ENCODE measurements around the gene HYAL3.
A peak's percentile ranks its signal among the peaks of the same experiment; 100 is the strongest.

HYAL3 gene

GRCh38 chr3:50327943-50328691, 28.9 kb upstream of the HYAL3 start, which contains the start of gene TUSC2:
TSS of gene TUSC2 (minus strand) at chr3:50328223. CDS start at chr3:50328099, 124 bp downstream.
- Histone ChIP-seq H3K9ac (ENCODE audit: low read length in 2 of 2) (peak within 1 kb of the TSS; percentile 90 to 93), H3K27me3 (ENCODE audit: control insufficient read depth in 1 of 2, insufficient read depth in 2 of 2, low read length in 2 of 2) (no peaks in the 10 kb centered on the region), H3K9me3 (ENCODE audit: control insufficient read depth in 2 of 2, low read length in 2 of 2) (no peaks in the 10 kb centered on the region), H3K27ac (ENCODE audit: low read length) (peak within 1 kb of the TSS; percentile 81), H3K4me1 (ENCODE audit: control insufficient read depth, insufficient read depth, low read length) (peaks cover 29% of the 10 kb centered on the region), H3K4me3 (ENCODE audit: low read length in 2 of 2) (peak within 1 kb of the TSS; percentile 90 to 92), H3K36me3 (ENCODE audit: control insufficient read depth in 2 of 2, insufficient read depth in 2 of 2, low read length in 2 of 2) (peaks cover 36 to 38% of the 10 kb centered on the region in 2 donors)

- H3K4me3 ChIP-seq (ENCODE audit: low read length in 2 of 2), result peak overlapping the region; percentile 90 to 92
- peak overlapping the region; percentile 81 for H3K27ac ChIP-seq (ENCODE audit: low read length)
- no peaks in the 10 kb centered on the region for H3K9me3 ChIP-seq (ENCODE audit: control insufficient read depth in 2 of 2, low read length in 2 of 2)
- peaks cover 36% of the 10 kb centered on the region for H3K4me1 ChIP-seq (ENCODE audit: control insufficient read depth, insufficient read depth, low read length)
- H3K36me3 ChIP-seq (ENCODE audit: control insufficient read depth in 2 of 2, insufficient read depth in 2 of 2, low read length in 2 of 2), result peaks cover 34 to 36% of the 10 kb centered on the region in 2 donors
- no peaks in the 10 kb centered on the region for H3K27me3 ChIP-seq (ENCODE audit: control insufficient read depth in 1 of 2, insufficient read depth in 2 of 2, low read length in 2 of 2)
- H3K9ac ChIP-seq (ENCODE audit: low read length in 2 of 2), result peak overlapping the region; percentile 90 to 93
Observed at GRCh38 chr3:50327129-50327528, 27.9 kb upstream of the HYAL3 start.

GRCh38 chr3:50326182-50326541, 27.0 kb upstream of the HYAL3 start:
- no peak overlapping the region for H3K27ac ChIP-seq (ENCODE audit: low read length)
- no peak overlapping the region for H3K4me3 ChIP-seq (ENCODE audit: low read length in 2 of 2)
- peaks cover 38% of the 10 kb centered on the region for H3K4me1 ChIP-seq (ENCODE audit: control insufficient read depth, insufficient read depth, low read length)
- no peaks in the 10 kb centered on the region for H3K27me3 ChIP-seq (ENCODE audit: control insufficient read depth in 1 of 2, insufficient read depth in 2 of 2, low read length in 2 of 2)
- H3K9ac ChIP-seq (ENCODE audit: low read length in 2 of 2), result no peak overlapping the region
- no peaks in the 10 kb centered on the region for H3K9me3 ChIP-seq (ENCODE audit: control insufficient read depth in 2 of 2, low read length in 2 of 2)
- H3K36me3 ChIP-seq (ENCODE audit: control insufficient read depth in 2 of 2, insufficient read depth in 2 of 2, low read length in 2 of 2), result peaks cover 25 to 28% of the 10 kb centered on the region in 2 donors

- peaks cover 39% of the 10 kb centered on the region for H3K4me1 ChIP-seq (ENCODE audit: control insufficient read depth, insufficient read depth, low read length)
- H3K27ac ChIP-seq (ENCODE audit: low read length), result no peak overlapping the region
- H3K36me3 ChIP-seq (ENCODE audit: control insufficient read depth in 2 of 2, insufficient read depth in 2 of 2, low read length in 2 of 2), result peaks cover 20 to 23% of the 10 kb centered on the region in 2 donors
- no peak overlapping the region for H3K9ac ChIP-seq (ENCODE audit: low read length in 2 of 2)
- H3K27me3 ChIP-seq (ENCODE audit: control insufficient read depth in 1 of 2, insufficient read depth in 2 of 2, low read length in 2 of 2), result no peaks in the 10 kb centered on the region
- no peak overlapping the region for H3K4me3 ChIP-seq (ENCODE audit: low read length in 2 of 2)
- no peaks in the 10 kb centered on the region for H3K9me3 ChIP-seq (ENCODE audit: control insufficient read depth in 2 of 2, low read length in 2 of 2)
Observed at GRCh38 chr3:50325497-50326181, 26.4 kb upstream of the HYAL3 start.

- Histone ChIP-seq H3K36me3 (ENCODE audit: control insufficient read depth in 2 of 2, insufficient read depth in 2 of 2, low read length in 2 of 2) (peaks cover 14 to 18% of the 10 kb centered on the region in 2 donors), H3K9ac (ENCODE audit: low read length in 2 of 2) (no peak overlapping the region), H3K4me1 (ENCODE audit: control insufficient read depth, insufficient read depth, low read length) (peaks cover 44% of the 10 kb centered on the region), H3K27me3 (ENCODE audit: control insufficient read depth in 1 of 2, insufficient read depth in 2 of 2, low read length in 2 of 2) (no peaks in the 10 kb centered on the region), H3K9me3 (ENCODE audit: control insufficient read depth in 2 of 2, low read length in 2 of 2) (no peaks in the 10 kb centered on the region), H3K4me3 (ENCODE audit: low read length in 2 of 2) (no peak overlapping the region), H3K27ac (ENCODE audit: low read length) (no peak overlapping the region)
Observed at GRCh38 chr3:50325113-50325480, 25.9 kb upstream of the HYAL3 start.

- H3K36me3 ChIP-seq (ENCODE audit: control insufficient read depth in 2 of 2, insufficient read depth in 2 of 2, low read length in 2 of 2), result peaks cover 12% of the 10 kb centered on the region in 2 donors
- H3K27ac ChIP-seq (ENCODE audit: low read length), result peak overlapping the region; percentile 94
- peaks cover 50% of the 10 kb centered on the region for H3K4me1 ChIP-seq (ENCODE audit: control insufficient read depth, insufficient read depth, low read length)
- no peaks in the 10 kb centered on the region for H3K27me3 ChIP-seq (ENCODE audit: control insufficient read depth in 1 of 2, insufficient read depth in 2 of 2, low read length in 2 of 2)
- no peak overlapping the region for H3K4me3 ChIP-seq (ENCODE audit: low read length in 2 of 2)
- H3K9me3 ChIP-seq (ENCODE audit: control insufficient read depth in 2 of 2, low read length in 2 of 2), result no peaks in the 10 kb centered on the region
- peak overlapping the region in 1 of 2 donors; percentile 29 for H3K9ac ChIP-seq (ENCODE audit: low read length in 2 of 2)
Observed at GRCh38 chr3:50324351-50325112, 25.3 kb upstream of the HYAL3 start.

- peaks cover 56% of the 10 kb centered on the region for H3K4me1 ChIP-seq (ENCODE audit: control insufficient read depth, insufficient read depth, low read length)
- H3K36me3 ChIP-seq (ENCODE audit: control insufficient read depth in 2 of 2, insufficient read depth in 2 of 2, low read length in 2 of 2), result peaks cover 10 to 15% of the 10 kb centered on the region in 2 donors
- H3K9ac ChIP-seq (ENCODE audit: low read length in 2 of 2), result no peak overlapping the region
- H3K27ac ChIP-seq (ENCODE audit: low read length), result peak overlapping the region; percentile 94
- peak overlapping the region in 1 of 2 donors; percentile 8 for H3K4me3 ChIP-seq (ENCODE audit: low read length in 2 of 2)
- no peaks in the 10 kb centered on the region for H3K9me3 ChIP-seq (ENCODE audit: control insufficient read depth in 2 of 2, low read length in 2 of 2)
- no peaks in the 10 kb centered on the region for H3K27me3 ChIP-seq (ENCODE audit: control insufficient read depth in 1 of 2, insufficient read depth in 2 of 2, low read length in 2 of 2)
Observed at GRCh38 chr3:50323614-50324199, 24.5 kb upstream of the HYAL3 start.

- H3K4me1 ChIP-seq (ENCODE audit: control insufficient read depth, insufficient read depth, low read length), result peaks cover 56% of the 10 kb centered on the region
- H3K27ac ChIP-seq (ENCODE audit: low read length), result peak overlapping the region; percentile 94
- peak overlapping the region; percentile 13 to 45 for H3K9ac ChIP-seq (ENCODE audit: low read length in 2 of 2)
- no peaks in the 10 kb centered on the region for H3K9me3 ChIP-seq (ENCODE audit: control insufficient read depth in 2 of 2, low read length in 2 of 2)
- peak overlapping the region in 1 of 2 donors; percentile 8 for H3K4me3 ChIP-seq (ENCODE audit: low read length in 2 of 2)
- H3K36me3 ChIP-seq (ENCODE audit: control insufficient read depth in 2 of 2, insufficient read depth in 2 of 2, low read length in 2 of 2), result peaks cover 16 to 21% of the 10 kb centered on the region in 2 donors
- no peaks in the 10 kb centered on the region for H3K27me3 ChIP-seq (ENCODE audit: control insufficient read depth in 1 of 2, insufficient read depth in 2 of 2, low read length in 2 of 2)
Observed at GRCh38 chr3:50323092-50323600, 23.9 kb upstream of the HYAL3 start.

- peaks cover 58% of the 10 kb centered on the region for H3K4me1 ChIP-seq (ENCODE audit: control insufficient read depth, insufficient read depth, low read length)
- peak within 1 kb of the TSS; percentile 90 to 92 for H3K4me3 ChIP-seq (ENCODE audit: low read length in 2 of 2)
- peak within 1 kb of the TSS; percentile 90 to 98 for H3K9ac ChIP-seq (ENCODE audit: low read length in 2 of 2)
- peaks cover 16 to 24% of the 10 kb centered on the region in 2 donors for H3K36me3 ChIP-seq (ENCODE audit: control insufficient read depth in 2 of 2, insufficient read depth in 2 of 2, low read length in 2 of 2)
- no peaks in the 10 kb centered on the region for H3K9me3 ChIP-seq (ENCODE audit: control insufficient read depth in 2 of 2, low read length in 2 of 2)
- H3K27me3 ChIP-seq (ENCODE audit: control insufficient read depth in 1 of 2, insufficient read depth in 2 of 2, low read length in 2 of 2), result no peaks in the 10 kb centered on the region
- H3K27ac ChIP-seq (ENCODE audit: low read length), result peak within 1 kb of the TSS; percentile 94
Observed at GRCh38 chr3:50322386-50323091, 23.3 kb upstream of the HYAL3 start, which contains the start of gene HYAL2. TSS of gene HYAL2 (minus strand) at chr3:50322745. CDS start at chr3:50320489, 2,256 bp downstream.

- H3K4me3 ChIP-seq (ENCODE audit: low read length in 2 of 2), result peak overlapping the region; percentile 90 to 92
- H3K36me3 ChIP-seq (ENCODE audit: control insufficient read depth in 2 of 2, insufficient read depth in 2 of 2, low read length in 2 of 2), result peaks cover 16 to 28% of the 10 kb centered on the region in 2 donors
- peak overlapping the region; percentile 45 to 71 for H3K9ac ChIP-seq (ENCODE audit: low read length in 2 of 2)
- H3K27me3 ChIP-seq (ENCODE audit: control insufficient read depth in 1 of 2, insufficient read depth in 2 of 2, low read length in 2 of 2), result no peaks in the 10 kb centered on the region
- H3K4me1 ChIP-seq (ENCODE audit: control insufficient read depth, insufficient read depth, low read length), result peaks cover 56% of the 10 kb centered on the region
- no peaks in the 10 kb centered on the region for H3K9me3 ChIP-seq (ENCODE audit: control insufficient read depth in 2 of 2, low read length in 2 of 2)
- peak overlapping the region; percentile 94 for H3K27ac ChIP-seq (ENCODE audit: low read length)
Observed at GRCh38 chr3:50322115-50322385, 22.8 kb upstream of the HYAL3 start.
